GM12873 (cell line): Measurements from ENCODE around the gene ARHGDIA.

Source experiments
- CTCF ChIP-seq: IDR thresholded peaks from 2 replicates; pipeline ENCODE4 v1.5.1; 2012; ENCODE audit warnings: low read depth, mild to moderate bottlenecking, moderate library complexity, low read length, control low read depth; ENCODE audit not compliant: insufficient read depth; ENCODE audit errors: missing control alignments

ARHGDIA gene

GRCh38 chr17:81870981-81871386 is at the start of gene ARHGDIA:
Gene ARHGDIA (minus strand): TSS chr17:81871337. CDS start chr17:81869930, 1,407 bp downstream.
- no peak for TF ChIP-seq CTCF

GRCh38 chr17:81918832-81919545 is 47.9 kb upstream of the ARHGDIA start:
- no peak for TF ChIP-seq CTCF

- no peak for TF ChIP-seq CTCF
Measured at GRCh38 chr17:81917565-81918332, 46.6 kb upstream of the ARHGDIA start, which contains the start of gene SIRT7. Gene SIRT7 (minus strand): TSS chr17:81918176. CDS start chr17:81918131, 45 bp downstream.

- TF ChIP-seq CTCF, result no peak
Measured at GRCh38 chr17:81916234-81917001, 45.3 kb upstream of the ARHGDIA start.

GRCh38 chr17:81915331-81915730 is 44.2 kb upstream of the ARHGDIA start:
- no peak for TF ChIP-seq CTCF

GRCh38 chr17:81914103-81914850 is 43.1 kb upstream of the ARHGDIA start:
- no peak for TF ChIP-seq CTCF
